CD4-positive, alpha-beta T cell treated with Interleukin-1 beta for 1 hour (primary cell): ENCODE measurements around the gene OLFM2.
"Not testable (repeated sequence)": the region's sequence is repeated elsewhere in the genome, so short reads cannot be mapped to it uniquely, and the experiment has no call there.

ENCODE experiments used
- DNase-seq, 2 donors: peaks; one replicate each; pipeline ENCODE4 v3.0.0-alpha.2; 2020 to 2022

OLFM2 gene

DNA sequence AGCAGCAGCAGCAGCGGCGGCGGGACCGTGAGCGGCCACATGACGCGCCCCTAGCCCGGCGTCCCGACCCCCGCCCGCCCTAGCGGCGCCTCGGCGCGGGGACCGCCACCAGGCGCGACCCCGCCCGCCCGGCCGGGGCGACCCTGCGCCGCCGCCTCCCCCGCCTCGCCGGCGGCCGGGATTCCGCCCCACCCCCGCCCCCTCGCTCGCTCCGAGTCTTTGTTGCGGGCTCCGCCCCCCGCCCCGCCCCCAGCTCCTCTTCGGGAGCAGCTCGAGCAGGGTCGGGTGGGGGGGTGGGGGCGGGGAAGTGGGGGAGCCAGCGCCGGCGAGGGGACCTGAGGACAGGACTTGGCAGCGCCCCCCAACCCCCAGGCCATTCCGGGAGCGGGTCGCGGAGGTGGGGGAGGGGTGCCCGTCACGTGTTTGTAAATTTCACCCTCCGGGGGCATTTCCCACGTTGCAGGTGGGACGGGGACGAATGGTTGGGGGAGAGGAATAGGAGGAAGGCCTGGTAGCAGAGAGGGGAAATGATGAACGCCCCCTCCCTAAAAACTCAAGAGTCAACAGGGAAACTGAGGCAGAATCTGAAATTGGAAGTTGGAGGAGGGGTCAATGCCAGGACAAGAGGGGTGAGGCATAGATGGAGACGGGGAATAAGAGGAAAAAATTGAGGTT, at the start of gene OLFM2:
OLFM2 (minus strand) TSS at position 190 of the 675 bp plus-strand sequence; CDS start at position 41, 149 bp downstream.
- DNase-seq, result no peak

DNA sequence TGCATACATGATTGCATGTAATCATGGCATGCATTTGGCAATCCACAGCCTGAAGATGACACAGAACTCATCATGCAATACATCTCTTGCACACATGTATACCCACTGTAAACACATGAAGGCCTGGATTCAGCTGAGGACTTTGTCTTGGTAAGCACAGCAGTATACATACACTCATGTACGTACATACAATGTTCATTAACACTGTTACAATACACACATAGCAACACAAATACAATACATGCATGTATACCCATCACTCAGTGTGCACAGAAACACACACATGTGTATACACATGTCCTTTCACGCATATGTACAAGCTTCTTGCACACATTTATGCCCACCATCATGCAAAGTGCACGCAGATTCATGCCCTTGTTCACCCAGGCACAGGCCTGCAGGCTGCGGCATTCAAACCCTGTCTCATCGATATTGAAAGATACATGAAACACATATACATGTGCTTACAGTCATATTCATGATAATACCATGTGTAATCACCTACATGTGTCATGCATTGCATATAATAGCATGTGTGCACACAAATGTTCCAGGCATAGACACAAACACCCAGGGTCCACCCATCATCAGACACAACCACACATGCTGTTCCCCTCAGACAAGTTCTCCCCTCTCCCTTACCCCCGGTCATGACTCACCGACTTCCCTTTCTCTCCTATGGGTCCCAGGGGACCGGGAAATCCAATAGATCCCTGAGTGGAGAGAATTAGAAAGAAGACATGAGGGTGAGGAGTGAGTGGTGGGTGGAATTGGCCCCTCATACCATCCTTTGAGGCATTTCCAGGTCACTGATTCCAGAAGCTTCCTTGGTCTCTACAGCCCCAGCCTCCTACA, 45.3 kb upstream of the OLFM2 start:
- DNase-seq, result no peak

- no peak for DNase-seq
These were observed 35.8 kb upstream of the OLFM2 start for GRCh38 chr19:9972103-9972502.

DNA sequence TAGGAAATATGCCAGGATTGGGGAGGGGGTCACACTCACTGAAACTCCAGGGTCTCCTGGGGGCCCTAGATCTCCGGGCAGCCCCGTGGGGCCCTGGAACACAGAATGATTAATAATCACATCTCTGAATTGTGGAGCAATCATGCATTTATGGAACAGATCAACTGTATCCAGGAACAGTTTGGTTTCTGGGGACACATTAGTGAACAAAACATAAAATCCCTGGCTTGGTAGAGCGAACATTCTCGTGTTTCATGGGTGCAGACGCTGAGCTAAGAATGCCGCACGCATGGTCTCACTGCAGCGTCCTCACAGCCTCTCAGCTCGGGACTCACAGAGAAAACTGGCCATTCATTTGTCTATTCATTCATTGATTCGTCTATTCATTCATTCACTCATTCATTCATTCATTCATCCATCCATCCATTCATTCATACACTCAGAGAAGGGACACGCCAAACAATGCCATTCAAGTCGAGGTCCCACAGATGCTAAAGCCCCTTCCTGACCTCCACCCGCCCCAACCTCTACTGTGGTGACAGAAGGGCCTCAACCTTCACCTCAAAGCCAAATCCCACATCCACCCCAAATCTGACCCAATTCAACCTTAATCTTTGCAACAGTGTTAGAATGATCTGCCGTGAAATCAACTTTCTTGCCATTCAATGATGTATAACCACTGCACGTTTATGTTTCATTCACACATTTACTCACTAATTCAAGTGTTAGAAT, 35.0 kb upstream of the OLFM2 start:
- DNase-seq, result no peak

- no peak for DNase-seq
These were observed 34.2 kb upstream of the OLFM2 start for GRCh38 chr19:9970481-9970880.

DNA sequence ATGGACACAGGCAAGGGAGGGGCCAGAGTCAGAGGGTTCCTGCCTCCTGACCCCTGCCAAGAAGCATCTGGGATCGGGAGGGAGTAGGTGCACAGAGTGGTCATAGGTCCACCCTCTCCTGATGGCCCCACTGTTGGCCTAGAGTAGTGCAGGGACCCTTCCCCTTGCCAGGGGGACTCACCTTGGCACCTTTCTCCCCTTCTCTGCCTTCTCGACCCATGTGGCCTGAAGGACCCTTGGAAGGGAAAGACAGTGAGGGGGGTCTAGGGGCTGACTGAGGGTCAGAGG, 33.3 kb upstream of the OLFM2 start:
- no peak for DNase-seq

DNA sequence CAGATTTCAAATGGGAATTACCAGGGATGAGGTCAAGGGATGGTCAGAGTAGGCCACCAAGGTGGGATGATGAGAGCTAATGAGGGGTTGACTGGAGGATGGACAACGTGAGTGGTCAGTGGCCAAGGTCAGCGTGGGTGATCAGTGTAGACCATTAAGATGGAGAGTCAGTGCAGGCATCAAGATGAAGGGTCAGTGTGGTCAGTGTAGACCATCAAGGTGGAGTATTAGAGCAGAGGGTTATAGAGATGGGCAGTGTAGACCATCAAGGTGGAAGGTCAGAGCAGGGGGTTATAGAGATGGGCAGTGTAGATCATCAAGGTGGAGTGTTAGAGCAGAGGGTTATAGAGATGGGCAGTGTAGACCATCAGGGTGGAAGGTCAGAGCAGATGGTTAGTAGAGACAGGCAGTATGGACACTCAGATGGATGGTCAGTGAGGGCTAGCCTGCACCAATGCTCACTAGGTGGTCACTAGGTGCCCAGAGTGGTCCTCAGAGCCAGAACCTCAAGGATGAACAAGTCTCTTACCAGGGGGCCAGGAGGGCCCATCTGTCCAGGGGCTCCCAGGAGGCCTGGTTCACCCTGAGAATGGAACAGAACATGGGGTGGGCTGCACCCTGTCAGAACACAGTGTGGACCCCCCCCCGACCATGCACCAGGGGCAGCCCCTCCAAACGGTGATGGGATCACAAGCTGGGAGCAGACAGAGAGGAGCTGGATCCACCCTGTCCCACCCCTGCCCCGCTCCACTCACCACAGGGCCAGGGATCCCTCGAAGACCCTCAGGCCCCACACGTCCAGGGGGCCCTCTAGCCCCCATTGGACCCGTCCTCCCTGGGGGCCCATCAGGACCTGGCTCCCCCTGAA, 32.7 kb upstream of the OLFM2 start:
- no peak for DNase-seq

DNA sequence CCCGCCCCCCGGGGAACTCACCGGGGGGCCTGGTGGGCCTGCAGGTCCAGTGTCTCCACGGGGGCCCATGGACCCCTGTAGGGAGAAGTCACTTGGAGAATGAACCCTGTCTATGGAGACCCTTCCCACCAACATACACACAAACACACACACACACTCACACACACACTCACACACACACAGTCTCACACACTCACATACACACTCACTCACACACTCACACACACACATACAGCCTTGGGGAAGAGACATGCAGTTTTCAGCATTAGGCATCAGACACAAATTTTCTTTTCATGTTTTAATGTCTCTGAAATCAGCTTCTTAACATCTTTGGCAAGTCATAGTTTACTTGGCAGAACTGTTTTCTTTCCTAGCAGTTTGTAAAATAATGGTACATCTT, 31.0 kb upstream of the OLFM2 start:
- no peak for DNase-seq

DNA sequence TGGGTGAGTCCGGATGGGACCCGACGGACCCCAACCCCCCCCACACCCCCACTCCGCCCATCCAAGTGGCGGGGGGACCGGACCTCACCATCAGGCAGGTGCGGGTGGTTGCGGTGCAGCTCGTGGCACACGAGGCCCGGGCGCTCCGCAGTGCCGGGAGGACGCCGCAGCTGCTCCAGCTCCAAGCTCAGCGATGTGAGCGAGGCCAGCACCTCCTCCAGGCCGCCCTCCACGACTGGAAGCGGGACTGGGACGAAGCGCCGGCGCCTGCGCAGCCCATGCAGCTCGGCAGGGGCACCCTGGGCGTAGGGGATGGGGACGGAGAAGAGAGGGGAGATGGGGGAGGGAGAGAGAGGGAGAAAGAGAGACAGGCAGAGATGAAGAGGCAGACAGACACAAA, 30.1 kb upstream of the OLFM2 start:
- DNase-seq, result no peak

DNA sequence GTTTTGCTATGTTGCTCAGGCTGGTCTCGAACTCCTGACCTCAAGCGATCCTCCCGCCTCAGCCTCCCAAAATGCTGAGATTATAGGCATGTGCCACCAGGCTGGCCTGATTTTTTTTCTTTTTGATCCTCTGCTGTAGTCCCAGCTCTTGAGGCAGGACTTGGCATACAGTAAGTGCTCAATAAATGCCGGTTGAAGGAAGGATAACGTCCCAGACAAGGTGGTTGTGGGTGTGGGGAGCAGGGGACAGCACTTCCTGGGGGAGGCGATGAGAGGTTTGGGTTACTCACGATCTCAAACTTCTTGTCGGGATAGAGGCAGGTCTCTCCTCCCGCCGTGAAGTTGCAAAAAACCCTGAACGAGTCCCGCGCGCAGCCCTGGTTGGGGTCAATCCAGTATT, 29.7 kb upstream of the OLFM2 start:
- no peak for DNase-seq

DNA sequence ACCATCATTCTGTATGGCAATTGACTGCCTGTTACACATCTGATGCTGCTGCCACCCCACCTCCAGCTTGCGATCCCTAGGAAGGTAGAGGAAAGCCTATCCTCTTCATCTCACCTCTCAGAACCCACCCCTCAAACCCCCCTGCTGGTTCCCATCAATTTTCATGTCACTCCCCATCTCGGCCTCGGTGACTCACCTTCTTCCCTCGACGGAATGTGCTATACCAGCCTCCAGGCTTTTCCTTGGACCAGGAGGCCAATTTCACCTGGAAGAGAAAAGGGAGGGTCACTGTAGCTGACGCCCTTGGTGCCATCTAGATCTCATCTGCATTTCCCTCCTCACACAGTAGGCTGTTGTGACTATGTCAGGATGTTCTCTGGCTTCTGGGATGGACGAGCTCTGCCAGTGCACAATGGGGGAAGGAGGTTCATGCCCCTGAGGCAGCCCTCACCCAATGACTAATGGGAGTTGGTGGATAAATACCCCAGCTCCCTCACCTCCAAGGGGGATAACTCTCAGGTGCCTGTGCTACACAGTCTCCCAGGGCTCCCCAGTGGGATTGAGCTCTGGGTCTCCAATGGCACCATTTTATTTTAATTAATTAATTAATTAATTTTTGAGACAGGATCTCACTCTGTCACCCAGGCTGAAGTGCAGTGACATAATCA, 26.4 kb upstream of the OLFM2 start:
- no peak for DNase-seq

DNA sequence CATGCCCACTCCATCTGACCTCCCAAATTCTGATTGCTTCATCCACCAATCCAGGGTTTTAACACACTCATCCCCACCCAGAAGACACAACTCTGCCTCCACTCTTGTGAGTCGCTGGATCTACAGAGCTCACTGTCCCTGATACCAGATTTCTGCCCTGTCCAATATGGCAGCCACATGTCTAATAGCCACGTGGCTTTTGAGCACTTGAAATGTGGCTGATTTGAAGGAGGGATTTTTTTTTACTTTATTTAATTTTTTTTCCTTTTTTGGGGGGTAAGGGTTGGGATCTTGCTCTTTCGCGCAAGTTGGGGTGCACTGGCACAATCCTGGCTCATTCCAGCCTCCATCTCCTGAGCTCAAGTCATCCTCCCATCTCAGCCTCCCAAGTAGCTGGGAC, 24.8 kb upstream of the OLFM2 start:
- DNase-seq, result no peak

DNA sequence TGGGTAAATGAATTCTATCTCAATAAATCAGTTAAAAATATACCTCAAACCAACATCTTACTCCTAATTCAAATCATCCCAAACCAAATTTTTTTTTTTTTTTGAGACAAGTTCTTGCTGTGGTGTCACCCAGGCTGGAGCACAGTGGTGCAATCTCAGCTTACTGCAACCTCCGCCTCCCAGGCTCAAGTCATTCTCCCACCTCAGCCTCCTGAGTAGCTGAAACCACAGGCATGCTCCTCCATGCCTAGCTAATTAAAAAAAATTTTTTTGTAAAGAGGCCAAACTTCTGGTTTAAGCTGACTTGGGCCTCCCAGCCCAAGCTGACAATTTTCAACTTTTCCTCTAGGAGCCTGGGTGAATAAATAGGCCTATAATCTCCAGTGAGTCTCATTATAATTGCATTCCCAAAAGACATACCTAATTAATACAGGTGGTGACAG, 22.1 kb upstream of the OLFM2 start:
- no peak for DNase-seq

GRCh38 chr19:9956956-9957355, 20.6 kb upstream of the OLFM2 start:
- DNase-seq, result no peak

- no peak for DNase-seq
These were observed 17.7 kb upstream of the OLFM2 start for GRCh38 chr19:9953802-9954542.

GRCh38 chr19:9952276-9952675, 16.0 kb upstream of the OLFM2 start:
- DNase-seq, result no peak

DNA sequence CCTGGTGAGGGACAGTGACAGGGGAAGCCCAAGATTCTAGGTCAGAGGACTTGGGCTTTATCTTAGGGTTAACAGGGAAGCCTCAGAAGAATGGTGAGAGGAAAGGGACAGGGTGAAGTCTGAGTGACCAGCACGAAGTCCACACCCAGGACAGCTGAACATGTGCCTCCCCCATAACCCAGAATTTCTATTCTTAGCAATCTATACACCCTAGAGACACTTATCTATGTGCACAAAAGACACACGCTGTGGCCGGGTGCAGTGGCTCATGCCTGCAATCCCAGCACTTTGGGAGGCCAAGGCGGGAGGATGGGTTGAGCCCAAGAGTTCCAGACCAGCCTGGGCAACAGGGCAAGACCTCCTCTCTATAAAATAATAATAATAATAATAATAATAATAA, 11.1 kb upstream of the OLFM2 start:
- no peak for DNase-seq

- DNase-seq, result not testable (repeated sequence)
These were observed 10.3 kb upstream of the OLFM2 start for GRCh38 chr19:9946528-9947125.

DNA sequence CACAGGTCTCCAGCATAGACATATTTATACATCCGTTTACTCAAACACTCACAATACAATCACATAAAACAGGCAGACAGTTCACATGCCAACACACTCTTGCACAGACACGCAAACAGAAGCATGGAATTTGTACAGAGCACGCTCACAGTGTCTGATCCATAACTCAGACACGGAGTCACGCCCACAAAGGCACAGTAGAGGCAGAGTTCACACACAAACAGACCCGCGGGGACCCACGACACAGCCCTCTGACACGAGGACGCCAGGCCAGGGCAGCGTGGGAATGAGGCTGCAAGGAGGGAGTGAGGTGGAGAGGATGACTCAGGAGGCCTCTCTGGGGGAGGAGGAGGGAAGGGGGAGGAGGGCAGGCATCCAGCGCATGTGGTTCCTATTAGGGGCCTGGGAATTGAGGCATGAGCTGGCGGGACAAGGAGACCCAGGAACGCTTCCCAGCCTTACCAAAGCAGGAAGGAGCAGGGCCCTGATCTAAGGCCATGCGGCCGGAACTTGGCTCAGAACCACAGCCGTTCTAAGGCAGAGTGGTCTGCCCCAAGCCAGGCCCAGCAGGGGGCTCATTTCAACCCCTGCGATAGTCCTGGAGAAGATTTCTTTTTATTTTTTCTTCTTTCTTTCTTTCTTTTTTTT, 9.1 kb upstream of the OLFM2 start:
- DNase-seq, result no peak

DNA sequence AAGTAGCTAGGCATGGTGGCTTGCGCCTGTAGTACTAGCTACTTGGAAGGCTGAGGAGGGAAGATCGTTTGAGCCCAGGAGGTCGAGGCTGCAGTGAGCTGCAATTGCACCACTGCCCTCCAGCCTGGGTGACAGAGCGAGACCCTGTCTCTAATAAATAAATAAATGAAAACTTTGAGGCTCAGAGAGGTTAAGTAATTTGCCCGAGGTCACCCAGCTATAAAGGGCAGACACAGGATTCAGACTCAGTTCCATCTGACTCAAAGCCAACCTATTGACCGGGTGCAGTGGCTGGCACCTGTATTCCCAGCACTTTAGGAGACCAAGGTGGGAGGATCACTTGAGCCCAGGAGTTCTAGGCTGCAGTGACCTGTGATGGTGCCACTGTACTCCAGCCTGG, 7.4 kb upstream of the OLFM2 start:
- no peak for DNase-seq

DNA sequence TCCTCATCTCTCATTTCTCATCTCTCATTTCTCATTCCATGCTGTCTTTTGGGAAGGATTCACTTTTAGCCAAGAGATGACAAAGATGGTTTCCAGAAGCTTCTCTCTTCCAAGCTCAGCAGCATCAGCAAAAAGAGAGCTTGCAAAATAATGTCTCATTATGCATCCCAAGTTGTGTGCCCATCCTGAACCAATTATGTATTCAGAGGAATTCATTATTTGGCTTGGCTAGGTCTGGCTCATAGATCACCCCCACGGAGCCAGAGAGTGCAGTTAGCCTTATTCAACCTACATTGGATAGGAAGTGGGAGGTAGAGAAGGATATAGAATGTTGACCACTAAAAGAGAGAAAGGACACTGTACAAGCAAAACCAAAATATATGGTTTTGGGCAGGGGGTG, 5.4 kb upstream of the OLFM2 start:
- no peak for DNase-seq
